ENCODE results near the gene TSHR.

- TF ChIP-seq EZH2 (IDR thresholded peaks at IDR 0.05; ENCODE audit: borderline replicate concordance, low read depth, low read length, severe bottlenecking): no peak
- no peak for TF ChIP-seq POLR2AphosphoS5 (IDR thresholded peaks at IDR 0.05; ENCODE audit: insufficient read depth, low read depth, low read length)
- no peak for TF ChIP-seq CTCF (IDR thresholded peaks at IDR 0.05; ENCODE audit: extremely low read depth in 1 of 2, insufficient read depth in 1 of 2, low read depth in 1 of 2, low read length in 2 of 2)
- no peak for TF ChIP-seq POLR2A (IDR thresholded peaks at IDR 0.05; ENCODE audit: low read depth, low read length)
Measured at GRCh38 chr14:81028461-81028860, 73.0 kb downstream of the TSHR start.
